HG03457 (cell line): ENCODE measurements around the gene MAP2K3.
"Not testable (repeated sequence)": the region's sequence is repeated elsewhere in the genome, so short reads cannot be mapped to it uniquely, and the experiment has no call there.

ENCODE experiments used
- ATAC-seq: cut with Tn5 transposase; IDR thresholded peaks from one replicate; pipeline ENCODE4 v1.9.1; 2021; ENCODE audit warnings: moderate number of reproducible peaks; ENCODE audit not compliant: unreplicated experiment

MAP2K3 gene

DNA sequence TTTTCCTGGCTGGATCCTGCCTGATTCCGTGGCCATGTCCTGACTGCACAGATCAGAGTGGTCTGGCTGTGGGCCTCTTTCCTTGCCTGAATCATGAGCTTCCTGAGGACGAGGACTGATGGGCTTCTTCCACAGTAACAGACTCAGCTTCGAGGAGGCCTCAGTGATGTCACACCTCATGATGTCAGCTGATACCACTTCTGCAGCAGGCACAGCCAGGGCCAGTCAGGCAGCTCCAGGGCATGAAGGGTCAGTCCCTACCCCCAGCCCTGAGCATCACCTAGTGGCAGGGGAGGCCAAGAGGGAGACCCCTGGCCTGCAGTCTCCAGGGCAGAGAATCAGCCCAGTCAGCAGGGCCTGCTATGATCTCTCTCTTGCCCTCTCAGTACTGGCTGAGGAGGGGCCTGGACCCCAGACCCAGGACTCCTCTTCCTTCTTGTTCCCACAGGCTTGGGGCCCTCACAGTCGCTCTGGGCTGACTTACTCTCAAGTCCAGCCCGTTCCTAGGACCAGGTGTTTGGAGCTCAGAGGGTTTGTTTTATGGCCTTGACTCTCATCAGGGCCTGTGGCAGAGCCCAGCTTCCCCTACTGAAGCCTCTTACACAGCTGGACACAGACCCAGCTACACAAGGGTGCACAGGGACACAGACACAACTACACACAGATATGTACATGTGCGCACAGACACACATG, 65.0 kb downstream of the MAP2K3 start:
- ATAC-seq: not testable (repeated sequence)

DNA sequence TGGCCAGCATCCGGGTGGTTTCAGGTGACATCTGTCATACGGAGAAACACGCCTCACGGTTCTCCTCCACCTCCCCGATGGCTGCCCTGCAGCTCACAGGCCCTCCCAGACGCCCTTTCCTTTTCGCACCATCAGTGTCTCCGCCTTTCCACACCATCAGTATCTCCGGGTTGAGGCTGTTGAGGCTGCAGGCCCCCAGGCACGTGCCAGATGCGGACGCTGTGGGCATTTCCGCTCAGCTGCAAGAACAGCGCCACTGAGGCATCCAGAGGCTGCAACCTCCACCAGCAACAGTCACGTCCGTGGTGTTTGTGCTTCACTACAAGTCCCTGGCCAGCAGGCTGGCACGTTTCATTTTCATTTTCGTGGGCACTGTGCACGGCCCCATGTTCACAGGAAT, 66.0 kb downstream of the MAP2K3 start:
- ATAC-seq: not testable (repeated sequence)

DNA sequence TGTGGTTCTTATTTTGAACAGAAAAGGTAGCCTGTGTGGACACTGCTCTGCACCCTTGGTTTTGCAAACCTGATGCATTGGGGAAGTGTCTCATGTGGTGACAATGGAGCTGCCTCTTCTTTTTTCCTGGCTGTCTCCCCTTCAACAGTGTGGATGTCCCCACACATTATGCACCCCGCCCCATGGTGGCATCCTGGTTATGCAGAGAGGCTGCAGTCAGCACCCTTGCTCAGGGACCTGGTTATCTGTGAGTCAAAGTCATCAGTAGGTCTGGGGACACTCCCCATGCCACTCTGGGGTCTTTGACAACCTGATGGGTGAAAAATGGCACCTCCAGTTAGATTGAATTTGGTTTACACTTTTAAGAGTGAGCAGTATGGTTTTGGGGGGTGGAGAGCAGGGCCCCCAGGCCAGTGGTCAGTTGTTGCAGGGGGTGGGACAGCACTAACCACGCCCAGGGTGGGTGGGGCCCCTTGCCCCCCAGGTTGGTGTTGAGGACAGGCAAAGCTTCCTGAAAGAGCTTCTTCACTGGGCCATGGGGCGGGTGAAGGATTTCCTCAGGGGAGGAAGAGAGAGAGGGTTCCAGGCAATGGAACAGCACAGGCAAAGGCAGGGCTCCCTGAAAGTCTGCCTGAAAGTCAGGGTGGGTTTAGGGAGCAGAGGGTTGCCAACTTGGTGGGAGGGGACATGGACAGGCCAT, 67.0 kb downstream of the MAP2K3 start:
- ATAC-seq: no peak

DNA sequence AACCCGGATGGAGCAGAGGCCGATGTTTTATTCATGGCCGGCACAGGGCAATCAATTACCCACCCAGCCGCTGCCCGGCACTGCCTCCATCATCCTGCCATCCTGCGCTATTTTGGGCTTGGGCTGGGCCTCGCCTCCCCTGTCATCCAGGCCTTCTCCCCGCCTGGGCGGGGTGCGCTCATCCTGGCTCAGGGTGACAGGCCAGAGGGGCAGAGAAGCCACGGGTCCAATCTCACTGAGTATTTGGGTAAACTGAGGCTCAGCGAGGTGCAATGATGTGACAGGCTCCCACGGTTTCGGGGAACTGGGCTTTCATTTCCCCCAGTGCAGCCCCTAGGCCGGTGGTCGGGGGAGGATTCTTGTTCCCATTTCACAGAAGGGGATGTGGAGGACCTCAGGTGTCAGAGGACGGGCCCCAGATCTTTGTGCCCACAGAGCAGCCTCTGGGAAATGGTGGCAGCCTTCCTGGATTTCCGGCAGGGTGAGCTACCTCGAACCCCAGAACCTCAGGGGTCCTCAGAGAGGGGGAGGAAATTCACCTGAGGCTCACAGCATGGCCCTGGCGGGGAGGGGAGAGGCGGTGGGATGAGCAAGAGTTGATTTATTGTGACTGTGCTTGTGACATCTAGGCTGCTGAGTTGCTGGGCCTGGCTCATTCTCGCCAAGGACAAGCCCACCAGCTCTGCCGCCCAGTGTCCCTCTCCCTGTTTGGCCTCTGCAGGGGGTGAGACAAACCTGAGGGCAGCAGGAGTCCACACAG, 67.9 kb downstream of the MAP2K3 start:
- ATAC-seq: no peak

DNA sequence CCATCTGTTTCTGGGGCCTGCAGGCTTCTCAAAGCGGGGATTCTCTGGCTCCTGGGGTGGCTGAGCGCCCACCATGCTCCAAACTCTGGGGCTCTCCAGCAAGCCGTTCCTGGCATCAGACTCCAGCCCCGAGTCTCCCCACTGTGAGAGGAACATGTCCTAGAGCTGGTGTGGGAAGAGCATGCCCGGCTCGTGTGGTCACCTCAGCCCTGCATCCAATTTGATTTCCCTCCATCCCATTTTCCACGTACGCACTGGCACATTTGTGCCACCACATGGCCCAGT, 68.4 kb downstream of the MAP2K3 start:
- ATAC-seq: no peak

DNA sequence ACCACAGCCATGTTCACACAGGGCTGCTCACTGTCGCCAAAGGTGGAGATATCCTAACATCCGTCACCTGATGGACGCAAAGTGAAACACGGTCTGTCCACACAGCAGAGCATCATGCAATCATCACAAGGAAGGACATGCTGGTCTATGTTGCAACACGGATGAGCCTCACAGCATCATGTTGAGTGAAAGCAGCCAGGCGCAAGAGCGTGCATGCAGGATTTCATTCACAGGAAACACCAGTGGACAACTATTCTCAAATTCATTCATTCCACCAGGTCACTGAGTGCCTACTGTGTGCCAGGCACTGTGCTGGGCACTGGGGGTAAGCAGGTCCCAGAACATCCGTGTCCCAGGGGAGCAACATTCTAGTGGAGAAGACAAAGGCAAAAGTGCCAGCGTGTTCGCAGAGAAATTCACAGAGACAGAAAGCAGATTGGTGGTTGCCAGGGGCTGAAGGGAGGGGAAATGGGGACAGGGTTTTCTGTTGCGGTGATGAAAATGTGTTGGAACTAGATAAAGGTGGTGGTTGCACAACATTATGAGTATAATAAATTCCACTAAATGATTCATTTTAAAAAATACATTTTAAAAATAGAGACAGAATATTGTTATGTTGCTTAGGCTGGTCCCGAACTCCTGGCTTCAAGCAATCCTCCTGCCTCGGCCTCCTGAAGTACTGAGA, 69.0 kb downstream of the MAP2K3 start:
- no peak for ATAC-seq

DNA sequence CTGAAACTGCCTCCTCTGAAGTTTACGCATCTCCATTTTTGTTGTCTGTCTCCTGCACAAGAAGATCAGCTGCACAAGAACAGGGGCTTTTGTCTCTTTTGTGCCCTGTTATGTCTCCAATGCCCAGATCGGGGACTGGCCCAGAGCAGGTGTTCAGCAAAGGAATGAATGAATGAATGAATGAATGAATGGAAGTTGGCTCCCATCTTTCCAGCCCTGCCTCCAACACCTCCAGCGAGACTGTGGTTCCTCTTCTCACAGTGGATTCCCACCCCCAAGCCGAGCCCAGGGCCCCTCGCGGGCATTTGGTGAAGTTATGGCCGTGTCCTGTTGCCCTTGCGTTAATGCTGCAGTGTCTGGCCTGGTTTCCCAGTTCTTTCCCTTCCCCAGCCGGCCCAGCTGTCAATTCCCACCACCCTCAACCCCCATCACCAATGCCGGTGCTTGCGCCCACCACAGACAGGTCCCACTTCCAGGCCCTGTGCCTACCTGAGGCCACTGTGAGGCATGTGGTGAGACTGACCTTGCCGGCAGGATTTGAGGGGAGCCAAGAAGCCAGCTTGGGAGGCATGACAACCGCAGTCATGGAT, 70.4 kb downstream of the MAP2K3 start:
- ATAC-seq: no peak

DNA sequence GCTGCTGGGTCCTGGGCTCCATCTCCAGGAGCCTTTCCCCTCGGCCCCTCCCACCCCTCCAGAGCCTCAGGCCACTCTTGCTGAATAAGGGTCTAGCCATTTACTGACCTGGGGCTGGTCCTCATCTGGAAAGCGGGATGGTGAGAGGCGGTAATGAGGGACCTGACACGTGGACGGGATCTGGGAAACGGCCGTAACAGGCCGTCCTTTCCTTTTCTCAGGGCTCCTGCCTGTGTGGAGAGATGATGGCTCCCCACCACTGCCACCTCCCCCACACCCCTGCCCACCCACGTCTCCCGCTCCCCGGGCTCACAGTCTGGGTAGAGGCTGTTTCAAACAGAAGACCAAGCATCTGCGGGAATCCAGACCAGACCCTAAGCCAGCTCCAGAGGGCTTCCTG, 71.1 kb downstream of the MAP2K3 start:
- no peak for ATAC-seq

DNA sequence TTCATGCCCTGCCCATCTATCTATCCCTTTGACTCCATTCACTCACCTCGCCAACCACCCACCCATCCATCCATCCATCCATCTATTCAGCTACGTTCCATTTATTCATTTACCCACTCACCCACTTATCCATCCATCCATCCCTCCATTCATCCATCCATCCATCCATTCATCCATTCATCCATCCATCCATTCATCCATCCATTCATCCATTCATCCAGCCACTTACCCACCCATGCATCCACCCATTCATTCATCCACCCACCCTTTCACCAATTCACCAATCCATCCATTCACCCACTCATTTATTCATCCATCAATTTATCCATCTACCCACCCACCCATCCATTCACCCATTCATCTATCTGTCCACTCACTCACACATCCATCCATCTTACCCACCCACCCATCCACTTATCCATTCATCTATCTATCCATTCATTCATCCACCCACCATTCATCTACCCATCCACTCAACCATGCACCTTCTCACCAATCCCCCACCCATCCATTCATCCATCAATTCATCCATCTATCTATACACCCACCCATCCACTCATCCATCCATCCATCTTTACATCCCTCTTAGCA, 72.1 kb downstream of the MAP2K3 start:
- ATAC-seq: no peak

DNA sequence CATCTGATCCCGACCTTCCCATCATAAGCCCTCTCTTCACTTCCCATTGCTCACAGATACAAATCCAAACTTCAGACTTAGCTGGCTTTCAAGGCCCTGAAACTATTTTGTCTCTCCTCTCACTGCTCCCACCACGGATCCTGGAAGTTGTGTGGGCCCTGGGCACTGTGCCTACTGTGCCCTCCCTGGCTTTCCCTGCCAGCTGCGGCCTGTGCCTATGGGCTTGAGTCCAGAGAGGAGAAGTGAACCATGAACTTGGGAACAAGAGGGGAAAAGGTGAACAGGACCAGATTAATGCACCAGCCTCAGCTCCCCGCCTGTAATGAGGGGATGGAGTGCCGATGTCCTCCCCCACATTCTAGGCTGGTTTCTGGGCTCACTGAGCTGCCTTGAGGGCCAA, 72.8 kb downstream of the MAP2K3 start:
- no peak for ATAC-seq

DNA sequence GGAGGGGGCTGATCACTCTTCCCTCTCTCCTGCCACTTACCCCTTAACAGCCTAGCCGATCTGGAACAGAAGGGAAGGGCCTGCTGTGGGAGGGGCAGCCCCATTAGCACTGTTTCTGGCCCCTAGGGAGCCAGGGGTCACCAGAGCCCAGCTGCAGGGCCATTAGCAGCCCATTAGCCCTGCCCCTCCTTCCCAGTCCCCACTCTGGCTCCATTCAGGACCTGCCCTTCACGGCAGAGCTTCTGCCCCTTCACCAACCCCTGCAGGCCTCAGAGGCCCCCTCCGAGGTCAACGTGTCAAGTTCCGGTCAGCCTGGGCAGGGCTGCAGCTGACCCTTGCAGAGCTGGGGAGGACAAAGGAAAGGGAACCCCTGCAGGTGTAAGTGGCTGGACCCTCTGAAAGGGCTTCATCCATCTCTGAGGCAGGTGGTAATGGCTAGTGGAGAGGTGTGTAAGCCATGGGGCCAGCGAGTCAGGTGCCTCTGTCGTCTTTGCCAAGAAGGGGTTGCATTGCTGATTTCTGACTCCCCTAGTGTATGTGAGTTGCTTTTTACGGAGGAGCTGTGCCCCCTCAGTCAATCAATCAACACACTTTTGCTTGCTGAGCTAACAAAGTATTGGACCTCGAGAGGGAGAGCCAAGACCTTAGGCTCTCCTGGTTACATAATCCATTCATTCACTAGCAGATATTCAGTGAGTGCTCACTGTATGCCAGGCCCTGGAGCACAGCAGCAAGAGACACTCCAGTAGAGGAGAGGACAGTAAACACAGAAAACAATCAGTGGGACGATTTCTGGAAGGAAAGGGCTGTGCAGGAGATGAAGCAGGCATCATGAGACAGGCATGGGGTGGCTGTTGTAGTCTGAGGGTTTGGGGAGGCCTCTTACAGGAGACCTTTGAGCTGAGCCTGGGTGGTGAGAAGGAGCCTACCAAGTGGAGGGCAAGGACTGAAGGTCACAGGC, 73.5 kb downstream of the MAP2K3 start:
- ATAC-seq: no peak

DNA sequence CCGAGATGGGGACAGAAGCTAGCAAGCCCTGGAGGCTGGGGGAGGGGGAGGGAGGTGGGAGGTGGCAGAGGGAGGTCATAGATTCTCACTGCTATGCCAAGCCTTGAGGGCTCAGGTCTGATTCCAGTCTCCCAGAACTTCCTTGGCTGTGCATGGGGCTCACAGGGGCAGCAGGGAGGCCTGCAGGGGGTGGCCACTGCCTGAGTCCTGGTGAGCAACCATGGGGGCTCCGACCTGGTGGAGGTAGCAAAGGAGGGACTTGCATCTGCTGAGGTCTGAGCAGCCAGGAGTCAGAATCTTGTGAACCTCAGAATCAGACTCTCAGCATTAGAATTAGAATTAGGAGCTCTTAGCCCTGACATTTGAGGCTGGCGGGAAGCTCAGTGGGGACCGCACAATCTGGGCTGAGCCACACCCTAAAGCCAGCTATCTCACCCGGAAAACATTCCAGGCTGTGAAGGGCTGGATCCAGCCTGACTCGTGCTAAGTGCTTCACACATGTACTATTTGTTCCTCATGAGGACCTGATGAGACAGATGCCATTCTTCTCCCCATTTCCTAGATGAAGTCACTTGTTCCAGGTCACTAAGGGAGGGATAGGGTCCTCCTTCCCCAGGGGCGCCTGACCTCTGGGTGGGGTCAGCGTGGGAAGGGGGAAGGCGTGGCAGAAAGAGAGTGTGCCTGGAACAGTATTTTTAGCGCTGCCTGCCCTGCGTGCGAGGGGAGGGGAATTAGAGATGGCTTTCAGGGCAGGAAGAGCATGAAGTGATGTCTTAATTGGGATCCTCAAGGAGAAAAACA, 74.4 kb downstream of the MAP2K3 start:
- ATAC-seq: no peak

DNA sequence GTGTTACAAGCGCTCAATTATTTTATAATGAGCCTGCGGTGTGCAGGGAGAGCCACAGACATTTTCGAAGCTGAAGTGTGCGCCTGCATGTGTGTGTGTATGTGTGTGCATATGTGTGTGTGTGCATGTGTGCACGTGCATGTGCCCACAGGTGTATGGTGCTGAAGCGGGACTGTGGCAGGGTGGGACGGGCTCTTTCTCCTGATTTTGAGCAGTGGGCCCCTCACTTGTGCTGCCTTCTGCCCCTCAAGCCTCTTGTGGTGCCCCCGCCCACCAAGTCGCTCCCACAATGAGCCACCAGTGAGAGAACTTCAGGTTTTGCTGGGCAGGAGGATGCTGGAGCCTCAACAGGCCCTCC, 75.0 kb downstream of the MAP2K3 start:
- ATAC-seq: no peak

DNA sequence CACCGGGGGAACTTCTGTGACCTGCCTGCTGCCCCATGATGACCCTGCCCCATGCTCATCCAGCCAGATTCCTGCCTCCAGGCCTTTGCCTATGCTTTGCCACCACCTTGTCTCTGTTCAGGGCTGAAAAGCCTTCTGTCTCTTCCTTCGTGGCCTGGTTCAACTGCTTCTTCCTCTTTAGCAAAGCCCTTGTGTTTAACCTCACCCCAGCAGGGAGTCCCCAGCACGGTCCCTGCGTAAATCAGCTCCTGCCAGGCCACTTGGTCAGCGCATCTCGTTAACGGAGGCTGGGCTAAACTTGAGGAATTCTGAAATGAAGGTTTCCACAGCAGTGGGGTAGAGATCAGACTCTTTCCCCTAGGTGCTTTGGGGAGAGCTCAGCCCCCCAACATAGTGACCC, 75.5 kb downstream of the MAP2K3 start:
- ATAC-seq: no peak

DNA sequence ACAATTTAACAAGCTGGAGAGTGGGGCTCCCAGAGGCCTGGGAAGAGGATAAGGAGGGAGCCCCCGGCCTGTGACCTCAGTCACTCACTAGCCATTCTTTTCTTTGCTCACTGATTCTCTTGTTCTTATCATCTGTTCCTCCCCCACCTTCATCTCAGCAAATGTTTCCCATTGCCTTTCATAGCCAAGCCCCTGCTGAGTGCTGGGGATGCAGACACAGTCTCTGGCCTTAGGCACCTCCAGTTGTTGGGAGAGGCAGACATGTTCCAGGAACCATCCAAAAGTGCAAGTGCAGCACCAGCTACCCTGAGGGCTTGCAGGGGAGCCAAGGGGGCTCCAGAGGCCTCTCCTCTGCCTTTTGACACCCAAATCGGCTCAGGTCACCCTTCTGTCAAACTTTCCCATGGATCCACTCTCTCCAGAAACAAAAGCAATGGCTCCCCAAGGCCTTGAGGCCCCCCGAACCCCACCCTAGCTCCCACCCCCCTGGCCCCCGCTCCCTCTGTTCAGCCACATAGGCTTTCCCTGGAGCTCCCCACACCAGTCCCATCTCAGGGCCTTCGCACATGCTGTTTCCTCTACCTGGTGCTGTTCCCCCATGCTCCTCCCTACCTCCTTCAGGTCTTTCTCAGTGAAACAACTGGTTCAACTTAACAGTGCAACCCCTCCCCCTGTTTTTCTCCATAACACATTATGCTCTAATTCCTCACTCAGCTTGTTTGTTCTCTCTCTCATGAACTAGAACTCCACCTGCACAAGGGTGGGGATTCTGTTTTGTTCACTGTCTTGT, 76.7 kb downstream of the MAP2K3 start:
- no peak for ATAC-seq

DNA sequence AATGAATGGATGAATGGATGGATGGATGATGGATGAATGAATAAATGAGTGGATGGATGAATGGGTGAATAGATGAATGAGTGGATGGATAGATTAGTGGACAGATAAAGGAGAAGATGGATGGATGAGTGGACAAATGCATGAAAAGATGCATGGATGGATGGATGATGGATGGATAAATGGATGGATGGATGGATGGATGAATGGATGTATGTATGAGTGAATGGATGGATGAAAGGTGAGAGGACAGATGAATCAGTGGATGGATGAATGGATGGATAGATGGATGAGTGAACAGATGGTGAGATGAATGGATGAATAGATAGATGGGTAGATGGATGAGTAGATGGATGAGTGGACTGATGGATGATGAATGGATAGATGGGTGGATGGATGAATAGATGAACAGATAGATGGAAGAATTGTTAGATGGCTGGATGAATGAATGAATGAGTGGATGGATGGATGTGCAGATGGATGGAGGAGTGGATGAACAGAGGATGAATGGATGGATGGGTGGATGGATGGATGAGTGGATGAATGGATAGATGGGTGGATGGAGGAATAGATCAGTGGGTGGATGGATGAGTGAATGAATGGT, 77.9 kb downstream of the MAP2K3 start:
- no peak for ATAC-seq

DNA sequence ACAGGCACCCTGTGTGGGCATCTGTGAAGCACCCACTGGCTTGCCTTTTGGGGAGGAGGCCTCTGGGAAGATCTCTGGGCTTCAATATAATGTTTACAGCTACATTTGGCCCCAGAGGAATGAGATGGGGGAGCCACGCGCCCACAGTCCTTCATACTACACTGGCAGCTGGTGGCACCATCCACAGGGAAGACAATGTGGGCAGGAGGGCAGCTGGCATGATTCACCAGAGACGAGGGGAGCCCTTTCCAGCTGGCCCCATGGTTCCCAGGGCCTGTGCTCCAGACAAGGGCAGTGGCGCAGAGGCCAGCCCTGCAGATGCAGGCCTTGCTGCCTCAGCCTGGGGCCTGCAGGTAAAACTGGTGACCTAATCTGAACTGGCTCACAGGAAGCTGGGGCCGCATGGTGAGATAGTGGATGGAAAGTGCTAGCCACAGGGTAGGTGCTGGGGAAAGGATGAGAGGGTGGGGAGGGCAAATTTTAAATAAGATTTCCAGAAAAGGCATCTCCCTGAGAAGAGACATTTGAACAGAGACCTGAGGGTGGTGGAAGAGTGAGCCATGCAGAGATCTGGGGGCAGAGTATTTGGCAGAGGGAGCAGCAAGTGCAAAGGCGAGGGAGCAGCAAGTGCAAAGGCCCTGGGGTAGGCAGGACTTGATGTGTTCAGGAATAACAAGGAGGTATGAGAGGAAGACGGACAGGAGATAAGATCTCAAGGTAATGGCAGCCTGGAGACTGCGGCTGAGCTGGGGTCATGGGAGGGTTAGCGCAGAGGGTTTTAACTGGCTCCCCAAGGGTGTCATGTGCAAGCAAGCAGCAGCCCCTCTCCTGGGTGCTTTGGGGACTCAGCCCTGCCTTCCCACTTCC, 79.5 kb downstream of the MAP2K3 start:
- no peak for ATAC-seq
